Activated CD4-positive, alpha-beta T cell treated with anti-CD3 and anti-CD28 coated beads, Interleukin-2, amount 10 ng/mL, durations not matched to agents 24 days and 14 days (primary cell): ENCODE measurements around the gene ASPDH. TPM values are rescaled to one million over a fixed set of nuclear protein-coding genes. Genes with fewer than 3 reads are reported as not detected.
A peak's percentile ranks its signal among the peaks of the same experiment; 100 is the strongest.

Experiments used
- DNase-seq: peaks from one replicate; pipeline ENCODE4 v3.0.0; 2022
- H3K27ac Mint-ChIP-seq: one replicate; pipeline ENCODE4 v1.8.0; 2022; ENCODE audit warnings: mild to moderate bottlenecking, mixed read lengths
- H3K27me3 Mint-ChIP-seq: one replicate; pipeline ENCODE4 v1.8.0; 2022; ENCODE audit warnings: mixed read lengths
- H3K36me3 Mint-ChIP-seq: one replicate; pipeline ENCODE4 v1.8.0; 2022; ENCODE audit warnings: low read depth, mild to moderate bottlenecking, mixed read lengths
- H3K4me1 Mint-ChIP-seq: one replicate; pipeline ENCODE4 v1.8.0; 2021; ENCODE audit warnings: mixed read lengths
- H3K4me3 Mint-ChIP-seq: one replicate; pipeline ENCODE4 v1.8.0; 2022; ENCODE audit warnings: mild to moderate bottlenecking, moderate library complexity, mixed read lengths
- H3K9me3 Mint-ChIP-seq: one replicate; pipeline ENCODE4 v1.8.0; 2021; ENCODE audit warnings: mixed read lengths
- intact Hi-C: fragments of 100-400 bp; cut with micrococcal nuclease; formaldehyde crosslinking; loops from one replicate; pipeline ENCODE4 v1.15.1; 2023
- total RNA-seq: library from RNA; stranded (reverse); gene quantifications from 2 replicates; pipeline ENCODE4 v1.2.3, GENCODE V29; 2022

Gene ASPDH
- total RNA-seq, 1 donor from 2014 or later, result not detected

DNA sequence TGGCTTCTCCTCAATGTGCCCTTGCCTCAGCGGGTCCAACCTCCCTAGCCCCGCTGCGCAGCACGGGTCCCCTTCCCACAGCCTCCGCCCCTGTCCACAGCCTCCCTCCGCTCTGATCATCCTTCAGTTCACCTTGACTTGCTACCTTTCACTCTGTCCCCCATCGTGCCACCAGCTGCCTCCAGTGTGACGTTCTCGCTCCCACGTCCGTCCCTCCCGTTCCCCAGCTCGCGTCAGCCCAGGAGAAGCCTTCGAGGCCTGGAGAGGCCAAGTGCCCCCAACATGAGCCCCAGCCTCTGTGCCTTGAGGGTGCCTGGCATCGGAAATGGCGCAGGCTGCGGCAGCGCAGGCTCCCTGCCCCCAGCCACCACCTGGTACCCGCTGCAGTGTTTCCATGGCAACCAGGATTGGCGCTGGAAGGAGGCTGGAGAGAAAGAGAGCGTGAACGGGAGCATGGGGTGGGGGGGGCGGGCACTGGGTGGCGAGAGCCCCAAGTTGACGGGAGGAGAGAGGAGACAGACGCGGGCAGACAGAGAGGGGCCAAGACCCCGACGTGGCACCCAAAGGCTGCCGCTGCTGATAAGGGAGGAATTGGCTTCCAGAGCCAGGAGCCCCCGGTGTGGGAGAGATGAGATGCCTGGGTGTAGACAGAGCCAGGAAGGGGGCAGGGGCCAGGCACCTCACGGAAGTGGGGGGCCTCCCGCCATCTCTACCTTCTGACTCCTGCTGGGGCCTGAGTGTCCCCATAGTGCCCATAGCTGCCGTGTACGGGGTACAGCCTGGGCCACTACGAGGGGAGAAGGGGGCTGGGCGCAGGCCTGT, 844 bp upstream of the ASPDH start:
- Mint-ChIP-seq H3K27me3 (peaks cover 4% of the 10 kb centered on the region), H3K9me3 (no peaks in the 10 kb centered on the region), H3K27ac (no peak overlapping the region), H3K4me1 (peaks cover 12% of the 10 kb centered on the region), H3K4me3 (no peak overlapping the region), H3K36me3 (peaks cover 1% of the 10 kb centered on the region)
- intact Hi-C loops, result loop anchor here (10.0 kb wide), 1 partner anchor 80 kb away; the partner anchor contains the start of gene MYBPC2
- no peak for DNase-seq

DNA sequence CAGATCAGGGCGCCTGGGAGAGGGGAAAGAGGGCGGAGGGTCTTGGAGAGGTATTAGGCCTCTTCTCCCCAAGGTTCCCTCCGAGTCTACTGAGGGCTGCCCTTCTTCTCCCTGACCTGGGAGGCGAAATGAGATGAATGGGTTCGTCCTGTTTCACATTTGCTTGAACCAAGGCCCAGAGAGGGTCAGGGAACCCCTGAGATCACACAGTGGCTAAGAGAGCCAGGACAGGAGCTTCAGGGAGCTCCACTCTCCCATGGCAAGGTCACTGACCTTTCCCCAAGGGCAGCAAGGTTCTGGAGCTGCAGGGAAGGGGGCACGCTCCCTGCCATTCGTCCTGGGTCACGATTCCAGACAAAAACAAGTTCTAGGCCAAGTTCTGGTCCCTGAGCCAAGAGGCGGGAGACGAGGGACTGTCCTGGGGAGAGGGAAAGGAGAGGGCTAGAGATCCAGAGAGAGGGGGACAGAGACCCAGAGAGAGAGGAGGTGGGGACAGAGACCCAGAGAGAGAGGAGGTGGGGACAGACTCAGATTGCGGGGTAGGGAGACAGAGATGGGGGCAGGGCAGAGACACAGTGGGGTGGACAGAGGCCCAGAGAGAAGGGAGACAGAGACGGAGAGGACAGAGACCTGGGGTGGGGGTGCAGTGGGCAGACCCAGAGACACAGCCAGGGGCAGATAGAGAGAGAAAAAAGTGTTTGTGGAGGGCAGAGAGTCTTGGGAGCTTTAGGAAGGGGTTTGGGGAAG, 541 bp downstream of the ASPDH start:
- H3K4me1 Mint-ChIP-seq, result peaks cover 17% of the 10 kb centered on the region
- H3K4me3 Mint-ChIP-seq, result no peak overlapping the region
- H3K36me3 Mint-ChIP-seq, result peaks cover 9% of the 10 kb centered on the region
- intact Hi-C loops, result loop anchor here (10.0 kb wide), 1 partner anchor 78 kb away; the partner anchor contains the start of gene MYBPC2
- no peaks in the 10 kb centered on the region for H3K9me3 Mint-ChIP-seq
- peak overlapping the region; percentile 46 for H3K27ac Mint-ChIP-seq
- DNase-seq, result peak; percentile 64
- peaks cover 4% of the 10 kb centered on the region for H3K27me3 Mint-ChIP-seq

DNA sequence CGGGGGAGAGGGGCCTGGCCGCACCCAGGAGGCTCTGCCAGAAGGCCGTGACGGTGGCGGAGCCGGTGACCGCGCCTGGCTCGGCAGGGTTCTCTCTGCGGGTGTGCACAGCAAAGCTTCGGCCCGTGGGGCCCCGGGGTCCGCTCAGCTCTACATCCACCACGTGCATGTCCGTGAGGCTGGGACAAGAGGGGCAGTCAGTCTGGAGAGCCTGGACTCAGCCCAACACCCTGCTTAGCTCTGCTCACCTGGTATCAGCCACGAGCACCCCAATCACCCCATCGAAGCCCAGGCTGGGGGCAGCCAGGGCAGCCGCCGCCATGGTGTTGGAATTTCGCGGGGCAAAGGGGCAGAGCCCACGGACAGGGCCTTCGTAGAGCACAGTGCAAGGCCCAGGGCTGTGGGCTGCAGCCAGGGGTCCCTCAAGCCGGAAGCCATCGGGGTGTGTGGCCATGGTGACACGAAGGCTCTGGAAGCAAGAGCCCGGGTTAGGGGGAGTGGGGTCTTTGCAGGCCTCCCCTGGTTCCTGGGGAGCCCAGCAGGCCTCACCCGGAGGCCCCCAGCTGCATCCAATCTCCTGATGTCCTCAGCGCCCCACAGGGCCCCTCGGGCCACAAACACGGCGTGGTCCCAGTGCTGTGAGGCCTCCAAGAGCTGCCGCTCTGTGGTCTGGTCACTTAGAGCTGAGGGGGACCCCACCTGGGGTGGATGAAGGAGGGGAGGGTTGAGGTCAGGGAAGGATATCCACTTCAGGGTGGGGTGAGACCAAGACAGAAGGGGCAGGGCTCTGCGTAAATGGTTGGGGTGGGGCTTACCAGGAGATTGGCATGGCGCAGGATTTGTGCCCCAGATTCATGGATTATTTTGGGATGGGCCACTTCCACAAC, 1.4 kb downstream of the ASPDH start:
- H3K4me1 Mint-ChIP-seq, result peaks cover 19% of the 10 kb centered on the region
- H3K4me3 Mint-ChIP-seq, result no peak overlapping the region
- no peaks in the 10 kb centered on the region for H3K9me3 Mint-ChIP-seq
- H3K27ac Mint-ChIP-seq, result peak overlapping the region; percentile 95
- intact Hi-C loops, result loop anchor here (10.0 kb wide), 1 partner anchor 78 kb away; the partner anchor contains the start of gene MYBPC2
- peaks cover 10% of the 10 kb centered on the region for H3K36me3 Mint-ChIP-seq
- peak; percentile 58 for DNase-seq
- peaks cover 4% of the 10 kb centered on the region for H3K27me3 Mint-ChIP-seq

DNA sequence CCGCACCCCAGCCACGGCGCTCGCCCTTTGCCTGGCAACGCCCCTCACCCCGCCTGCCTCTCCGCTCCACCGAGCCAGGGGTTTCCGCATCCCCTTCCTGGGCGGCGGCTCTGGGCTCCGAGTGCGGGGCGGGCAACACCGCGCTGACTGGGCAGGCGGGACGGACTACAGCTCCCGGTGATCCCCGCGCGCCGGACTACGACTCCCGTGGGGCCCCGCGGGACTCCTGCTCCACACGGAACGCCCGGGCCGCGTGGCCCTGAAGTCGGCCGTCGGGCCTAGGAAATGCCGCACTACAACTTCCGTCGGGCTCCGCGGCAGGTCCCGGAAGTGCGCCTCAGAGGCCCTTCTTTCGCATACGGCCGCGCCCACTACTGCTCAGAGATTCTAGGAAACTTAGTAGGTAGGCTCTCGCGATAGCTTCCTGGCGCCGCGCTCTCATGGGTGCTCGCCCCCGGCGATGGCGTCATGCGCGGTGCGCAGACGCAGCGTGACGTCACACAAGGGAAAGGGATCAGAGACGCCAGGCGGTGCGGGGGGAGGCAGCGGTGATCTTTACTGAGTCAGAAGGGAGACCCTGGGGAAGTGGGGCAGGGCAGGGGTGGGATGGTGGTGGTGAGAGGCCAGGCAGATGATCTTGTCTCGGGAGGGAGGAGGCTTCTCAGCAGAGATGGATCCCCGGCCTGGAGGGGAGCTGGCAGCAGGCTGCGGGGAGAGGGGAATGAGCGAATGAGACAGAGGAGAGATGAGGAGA, 2.5 kb downstream of the ASPDH start, which contains the start of gene JOSD2:
Gene JOSD2, minus strand, starts transcription at position 123 of the 754 bp plus-strand sequence. CDS start 760 bp downstream, outside the sequence.
- Mint-ChIP-seq H3K4me3 (peak within 1 kb of the TSS; percentile 97), H3K4me1 (peaks cover 21% of the 10 kb centered on the region), H3K27me3 (peaks cover 4% of the 10 kb centered on the region), H3K27ac (peak within 1 kb of the TSS; percentile 95), H3K9me3 (no peaks in the 10 kb centered on the region), H3K36me3 (peaks cover 13% of the 10 kb centered on the region)
- intact Hi-C loops, result loop anchor here (1.0 to 10.0 kb wide), 7 partner anchors 35 to 597 kb away; partner anchors contain the start of genes CTU1, EMC10, GARIN5A and MYBPC2
- peak; percentile 99 for DNase-seq

DNA sequence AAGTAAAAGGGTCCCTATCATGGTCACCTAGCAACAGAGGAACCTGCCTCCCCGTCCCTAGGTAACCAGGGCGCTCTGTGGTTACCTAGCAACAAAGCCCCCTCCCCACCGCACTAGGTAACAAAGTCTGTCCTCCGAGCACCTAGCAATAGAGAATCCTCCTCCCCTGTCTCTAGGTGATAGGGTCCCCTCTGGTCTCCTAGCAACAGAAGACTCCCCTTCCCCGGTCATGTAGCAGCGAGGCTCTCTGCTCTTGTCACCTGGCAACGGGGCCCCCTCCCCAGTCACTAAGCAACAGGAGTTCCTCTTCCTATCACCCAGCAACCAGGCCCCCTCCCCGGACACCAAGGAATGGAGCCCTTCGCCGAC, 3.0 kb downstream of the ASPDH start:
- DNase-seq, result no peak
- peak overlapping the region; percentile 97 for H3K4me3 Mint-ChIP-seq
- H3K27ac Mint-ChIP-seq, result peak overlapping the region; percentile 95
- no peaks in the 10 kb centered on the region for H3K9me3 Mint-ChIP-seq
- H3K4me1 Mint-ChIP-seq, result peaks cover 21% of the 10 kb centered on the region
- H3K36me3 Mint-ChIP-seq, result peaks cover 13% of the 10 kb centered on the region
- H3K27me3 Mint-ChIP-seq, result peaks cover 4% of the 10 kb centered on the region
- intact Hi-C loops, result loop anchor here (1.0 to 10.0 kb wide), 7 partner anchors 34 to 598 kb away; partner anchors contain the start of genes CTU1, EMC10, GARIN5A and MYBPC2

DNA sequence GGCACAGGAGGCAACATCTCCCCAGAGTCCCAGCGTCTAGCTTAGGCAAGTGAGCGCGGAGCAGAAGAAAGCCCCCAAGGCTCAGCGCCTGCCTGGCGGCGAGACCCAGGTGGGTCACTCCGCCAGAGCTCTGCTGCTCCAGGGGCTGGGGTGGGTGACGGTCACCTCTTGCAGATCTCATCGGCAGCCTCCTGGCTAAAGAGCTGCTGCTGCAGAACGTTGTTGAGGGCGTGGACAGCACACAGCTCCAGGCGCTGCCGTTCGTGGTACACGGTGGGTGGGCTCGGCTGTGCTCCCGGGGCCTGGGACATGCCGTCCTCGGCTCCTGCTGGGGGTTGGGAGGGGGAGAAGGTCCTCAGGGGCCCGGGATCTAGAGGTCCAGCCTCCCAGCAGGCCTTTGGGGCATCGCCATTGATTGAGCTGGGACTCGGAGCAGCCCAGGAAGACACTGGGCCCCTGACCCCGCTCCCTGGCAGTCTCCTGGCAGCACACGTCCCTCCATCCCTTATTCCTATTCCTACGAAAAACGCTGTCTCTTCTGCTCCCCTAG, 3.5 kb downstream of the ASPDH start:
- Mint-ChIP-seq H3K36me3 (peaks cover 15% of the 10 kb centered on the region), H3K27ac (peak overlapping the region; percentile 95), H3K4me3 (peak overlapping the region; percentile 97), H3K27me3 (peaks cover 4% of the 10 kb centered on the region), H3K9me3 (no peaks in the 10 kb centered on the region), H3K4me1 (peaks cover 21% of the 10 kb centered on the region)
- intact Hi-C loops, result loop anchor here (10.0 kb wide), 1 partner anchor 75 kb away; the partner anchor contains the start of gene MYBPC2
- peak; percentile 63 for DNase-seq

DNA sequence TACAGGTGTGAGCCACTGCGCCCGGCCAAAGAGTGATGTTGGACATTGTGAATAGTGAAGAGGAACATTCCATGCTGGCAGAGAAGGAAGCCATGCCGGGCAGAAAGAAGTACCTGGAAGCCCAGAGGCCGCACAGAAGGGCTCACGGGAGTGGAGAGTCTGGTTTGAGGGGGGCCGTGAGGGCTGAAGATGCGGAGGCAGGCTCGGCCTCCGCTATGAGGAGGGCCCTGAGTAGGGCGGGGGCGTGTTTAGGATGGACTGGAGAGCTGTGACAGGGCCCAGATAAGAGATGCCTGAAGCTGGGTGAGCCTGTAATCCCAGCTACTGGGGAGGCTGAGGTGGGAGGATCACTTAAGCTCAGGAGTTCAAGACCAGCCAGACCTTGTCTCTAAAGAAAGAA, 4.3 kb downstream of the ASPDH start:
- Mint-ChIP-seq H3K36me3 (peaks cover 17% of the 10 kb centered on the region), H3K27me3 (peaks cover 2% of the 10 kb centered on the region), H3K9me3 (no peaks in the 10 kb centered on the region), H3K27ac (peak overlapping the region; percentile 49), H3K4me1 (peaks cover 21% of the 10 kb centered on the region), H3K4me3 (peak overlapping the region; percentile 97)
- peak; percentile 56 for DNase-seq
- intact Hi-C loops, result no loop called here

DNA sequence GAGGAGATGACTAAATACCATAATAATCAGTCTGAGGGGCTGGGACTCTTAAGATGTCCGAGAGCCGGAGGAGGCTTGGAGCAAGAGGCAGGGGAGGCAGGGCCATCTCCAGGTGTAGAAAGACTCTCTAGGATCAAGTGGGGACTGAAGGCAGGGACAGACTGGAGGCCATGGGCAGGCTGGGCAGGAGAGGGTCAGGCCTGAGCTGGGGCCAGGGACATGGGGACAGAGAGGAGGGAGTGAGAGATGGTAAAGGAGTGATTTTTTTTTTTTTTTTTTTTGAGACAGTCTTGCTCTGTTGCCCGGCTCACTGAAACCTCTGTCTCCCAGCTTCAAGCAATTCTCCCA, 4.9 kb downstream of the ASPDH start:
- Mint-ChIP-seq H3K4me3 (peak overlapping the region; percentile 60), H3K27ac (peak overlapping the region; percentile 49), H3K36me3 (peaks cover 17% of the 10 kb centered on the region), H3K4me1 (peaks cover 21% of the 10 kb centered on the region), H3K27me3 (peaks cover 2% of the 10 kb centered on the region), H3K9me3 (no peaks in the 10 kb centered on the region)
- intact Hi-C loops, result no loop called here
- DNase-seq, result no peak

DNA sequence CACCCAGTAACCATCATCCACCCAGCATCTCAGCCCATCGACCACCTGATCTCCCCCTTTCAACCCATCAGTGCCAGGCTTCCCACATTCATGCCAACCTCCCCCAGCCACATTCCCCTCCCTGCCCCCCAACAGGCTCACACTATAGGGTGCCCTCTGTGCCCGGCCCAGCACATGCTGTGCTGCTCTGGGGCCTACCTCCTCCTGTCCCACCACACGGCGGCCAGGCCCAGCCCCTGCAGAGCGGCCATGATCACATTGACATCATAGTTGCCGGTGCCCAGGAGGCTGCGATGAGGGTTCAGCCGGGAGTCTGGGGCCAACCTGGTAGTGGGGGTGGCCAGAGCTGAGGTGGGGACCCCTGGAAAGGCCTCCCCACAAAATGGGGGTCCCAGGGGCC, 6.3 kb downstream of the ASPDH start:
- H3K4me1 Mint-ChIP-seq, result peaks cover 21% of the 10 kb centered on the region
- peaks cover 17% of the 10 kb centered on the region for H3K36me3 Mint-ChIP-seq
- peak; percentile 52 for DNase-seq
- H3K4me3 Mint-ChIP-seq, result no peak overlapping the region
- H3K27ac Mint-ChIP-seq, result no peak overlapping the region
- peaks cover 2% of the 10 kb centered on the region for H3K27me3 Mint-ChIP-seq
- intact Hi-C loops, result no loop called here
- H3K9me3 Mint-ChIP-seq, result no peaks in the 10 kb centered on the region

DNA sequence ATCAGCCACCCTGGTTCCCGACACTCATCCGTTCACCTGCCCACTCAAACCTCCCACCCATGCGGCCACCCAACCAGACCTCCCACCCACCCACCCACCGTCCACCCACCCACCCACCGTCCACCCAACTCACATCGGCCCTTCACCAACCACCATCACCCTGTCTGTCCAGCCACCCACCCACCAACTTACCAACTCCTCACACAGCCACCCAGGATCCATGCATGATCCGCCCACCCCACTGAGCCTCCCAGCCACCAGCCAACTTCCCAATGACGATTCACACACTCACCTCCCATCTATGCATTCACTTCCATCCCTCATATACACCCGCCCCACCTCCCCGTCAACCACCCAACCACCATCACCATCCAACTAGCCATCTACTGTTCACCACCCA, 7.0 kb downstream of the ASPDH start:
- H3K4me3 Mint-ChIP-seq, result no peak overlapping the region
- intact Hi-C loops, result no loop called here
- peaks cover 2% of the 10 kb centered on the region for H3K27me3 Mint-ChIP-seq
- no peaks in the 10 kb centered on the region for H3K9me3 Mint-ChIP-seq
- DNase-seq, result no peak
- peaks cover 17% of the 10 kb centered on the region for H3K36me3 Mint-ChIP-seq
- H3K27ac Mint-ChIP-seq, result no peak overlapping the region
- peaks cover 19% of the 10 kb centered on the region for H3K4me1 Mint-ChIP-seq

DNA sequence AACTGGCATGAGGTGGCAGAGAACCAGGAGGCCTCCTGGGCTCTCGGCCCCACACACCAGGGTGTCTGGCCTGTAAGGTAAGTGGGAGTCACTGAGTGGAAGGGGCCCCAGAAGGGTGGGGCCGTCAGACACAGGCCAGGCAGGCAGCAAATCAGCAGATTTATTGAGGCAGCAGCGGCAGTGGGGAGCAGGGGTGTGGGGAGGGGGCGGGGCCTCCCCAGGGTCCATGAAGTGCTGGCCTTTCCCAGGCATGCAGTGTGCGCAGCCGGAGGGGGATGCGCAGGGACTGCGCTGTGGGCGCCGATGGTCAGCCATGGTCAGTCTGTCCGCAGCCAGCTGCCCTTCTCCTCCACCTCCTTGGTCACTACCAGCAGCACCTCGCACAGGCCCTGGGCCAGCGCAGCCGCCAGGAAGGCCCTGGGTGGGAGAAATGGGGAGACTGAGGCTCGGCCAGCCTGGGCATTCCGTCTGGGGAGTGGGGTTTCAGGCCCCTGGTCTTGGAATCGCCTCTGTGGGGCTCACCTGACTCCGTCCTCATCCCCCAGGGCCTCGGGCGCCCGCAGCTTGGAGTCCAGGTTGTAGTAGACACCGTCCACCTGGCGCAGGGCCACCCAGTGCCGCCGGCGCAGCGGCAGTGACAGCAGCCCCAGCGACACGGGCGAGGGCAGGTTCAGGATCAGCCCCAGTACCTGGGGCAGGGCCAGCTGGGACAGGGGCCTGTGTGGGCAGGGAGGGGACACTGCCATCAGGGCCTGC, 7.7 kb downstream of the ASPDH start:
- H3K4me3 Mint-ChIP-seq, result no peak overlapping the region
- no peaks in the 10 kb centered on the region for H3K27me3 Mint-ChIP-seq
- intact Hi-C loops, result no loop called here
- no peaks in the 10 kb centered on the region for H3K9me3 Mint-ChIP-seq
- H3K4me1 Mint-ChIP-seq, result peaks cover 15% of the 10 kb centered on the region
- H3K27ac Mint-ChIP-seq, result no peak overlapping the region
- H3K36me3 Mint-ChIP-seq, result peaks cover 15% of the 10 kb centered on the region
- DNase-seq, result no peak
